ENCODE data around the gene TESK1.
"Not testable (repeated sequence)": the region's sequence is repeated elsewhere in the genome, so short reads cannot be mapped to it uniquely, and the experiment has no call there.

Gene TESK1

GRCh38 chr9:35606726-35607125 is 1.7 kb downstream of the TESK1 start:
- Histone ChIP-seq H3K27me3 (replicated peaks in 2 of 5; ENCODE audit: control insufficient read depth in 4 of 5, insufficient read depth in 5 of 5, low read length in 4 of 5) (no peaks in the 10 kb centered on the region), H3K4me1 (ENCODE audit: control extremely low read depth in 1 of 4, control insufficient read depth in 4 of 4, insufficient read depth in 4 of 4, low read length in 3 of 4) (peaks cover 5 to 27% (median 26%) of the 10 kb centered on the region in 4 experiments), H3K27ac (ENCODE audit: insufficient read depth in 1 of 2, low read depth in 1 of 2, low read length in 2 of 2, poor library complexity in 1 of 2, severe bottlenecking in 2 of 2) (no peak overlapping the region), H3K36me3 (ENCODE audit: control insufficient read depth in 4 of 4, insufficient read depth in 4 of 4, low read length in 3 of 4) (peaks cover 0 to 31% (median 24%) of the 10 kb centered on the region in 4 experiments), H3K4me3 (ENCODE audit: control insufficient read depth in 1 of 7, extremely low read depth in 1 of 7, insufficient read depth in 4 of 7, low read depth in 2 of 7, low read length in 6 of 7) (peak overlapping the region in 2 of 7 experiments; percentile 1 to 17), H3K9me3 (ENCODE audit: control extremely low read depth in 1 of 5, control insufficient read depth in 4 of 5, insufficient read depth in 2 of 5, low read depth in 1 of 5, low read length in 4 of 5) (no peaks in the 10 kb centered on the region)
- WGBS (ENCODE audit: insufficient coverage): 97% methylated on average over 6 of the region's 7 CpGs
- POLR2A ChIA-PET: no interaction called here
- no peak for DNase-seq
- CTCF ChIA-PET: interaction anchor here (2.2 kb wide), 1 partner anchor 10 kb away, joined by 6 read pairs; no protein-coding TSS in a partner anchor

GRCh38 chr9:35608221-35608620 is 3.2 kb downstream of the TESK1 start:
- no peak overlapping the region for H3K27ac ChIP-seq (ENCODE audit: insufficient read depth in 1 of 2, low read depth in 1 of 2, low read length in 2 of 2, poor library complexity in 1 of 2, severe bottlenecking in 2 of 2)
- 100% methylated on average over 5 of the region's 7 CpGs for WGBS (ENCODE audit: insufficient coverage)
- no peak overlapping the region for H3K4me3 ChIP-seq (ENCODE audit: control insufficient read depth in 1 of 7, extremely low read depth in 1 of 7, insufficient read depth in 4 of 7, low read depth in 2 of 7, low read length in 6 of 7)
- H3K36me3 ChIP-seq (ENCODE audit: control insufficient read depth in 4 of 4, insufficient read depth in 4 of 4, low read length in 3 of 4): peaks cover 0 to 31% (median 24%) of the 10 kb centered on the region in 4 experiments
- H3K27me3 ChIP-seq (replicated peaks in 2 of 5; ENCODE audit: control insufficient read depth in 4 of 5, insufficient read depth in 5 of 5, low read length in 4 of 5): no peaks in the 10 kb centered on the region
- no peaks in the 10 kb centered on the region for H3K9me3 ChIP-seq (ENCODE audit: control extremely low read depth in 1 of 5, control insufficient read depth in 4 of 5, insufficient read depth in 2 of 5, low read depth in 1 of 5, low read length in 4 of 5)
- ChIA-PET POLR2A (interaction anchor here (0.6 kb wide), 1 partner anchor 174 kb away, joined by 3 read pairs; no protein-coding TSS in a partner anchor), CTCF (interaction anchor here (0.6 to 11.4 kb wide), 8 partner anchors 8 to 697 kb away, joined by 3 to 105 read pairs (median 5); partner anchors contain the start of genes ARHGEF39, CCDC107, RMRP and SIT1)
- no peak for DNase-seq
- H3K4me1 ChIP-seq (ENCODE audit: control extremely low read depth in 1 of 4, control insufficient read depth in 4 of 4, insufficient read depth in 4 of 4, low read length in 3 of 4): peaks cover 5 to 26% (median 25%) of the 10 kb centered on the region in 4 experiments

DNA sequence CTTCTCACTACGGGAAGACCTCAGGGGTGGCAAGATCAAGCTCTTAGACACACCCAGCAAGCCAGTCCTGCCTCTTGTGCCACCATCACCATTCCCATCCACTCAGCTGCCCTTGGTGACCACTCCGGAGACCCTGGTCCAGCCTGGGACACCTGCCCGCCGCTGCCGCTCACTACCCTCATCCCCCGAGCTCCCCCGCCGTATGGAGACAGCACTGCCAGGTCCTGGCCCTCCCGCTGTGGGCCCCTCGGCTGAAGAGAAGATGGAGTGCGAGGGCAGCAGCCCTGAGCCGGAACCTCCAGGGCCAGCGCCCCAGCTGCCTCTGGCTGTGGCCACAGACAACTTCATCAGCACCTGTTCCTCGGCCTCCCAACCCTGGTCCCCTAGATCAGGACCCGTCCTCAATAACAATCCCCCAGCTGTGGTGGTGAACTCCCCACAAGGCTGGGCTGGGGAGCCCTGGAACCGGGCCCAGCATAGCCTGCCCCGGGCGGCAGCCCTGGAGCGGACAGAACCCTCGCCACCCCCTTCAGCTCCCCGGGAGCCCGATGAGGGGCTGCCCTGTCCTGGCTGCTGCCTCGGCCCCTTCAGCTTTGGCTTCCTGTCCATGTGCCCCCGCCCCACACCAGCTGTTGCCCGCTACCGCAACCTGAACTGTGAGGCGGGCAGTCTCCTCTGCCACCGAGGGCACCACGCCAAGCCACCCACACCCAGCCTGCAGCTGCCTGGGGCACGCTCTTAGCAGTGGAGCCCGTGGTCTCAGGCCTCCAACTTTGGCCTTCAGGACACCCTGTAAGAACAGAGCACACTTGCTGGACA is 4.1 kb downstream of the TESK1 start:
- no peak for DNase-seq
- Histone ChIP-seq H3K27me3 (replicated peaks in 2 of 5; ENCODE audit: control insufficient read depth in 4 of 5, insufficient read depth in 5 of 5, low read length in 4 of 5) (no peaks in the 10 kb centered on the region), H3K27ac (ENCODE audit: insufficient read depth in 1 of 2, low read depth in 1 of 2, low read length in 2 of 2, poor library complexity in 1 of 2, severe bottlenecking in 2 of 2) (no peak overlapping the region), H3K9me3 (ENCODE audit: control extremely low read depth in 1 of 5, control insufficient read depth in 4 of 5, insufficient read depth in 2 of 5, low read depth in 1 of 5, low read length in 4 of 5) (no peaks in the 10 kb centered on the region), H3K4me1 (ENCODE audit: control extremely low read depth in 1 of 4, control insufficient read depth in 4 of 4, insufficient read depth in 4 of 4, low read length in 3 of 4) (peaks cover 0 to 21% (median 20%) of the 10 kb centered on the region in 4 experiments), H3K4me3 (ENCODE audit: control insufficient read depth in 1 of 7, extremely low read depth in 1 of 7, insufficient read depth in 4 of 7, low read depth in 2 of 7, low read length in 6 of 7) (no peak overlapping the region), H3K36me3 (ENCODE audit: control insufficient read depth in 4 of 4, insufficient read depth in 4 of 4, low read length in 3 of 4) (peaks cover 0 to 31% (median 24%) of the 10 kb centered on the region in 4 experiments)
- 96% methylated on average over 27 of the region's 31 CpGs for WGBS (ENCODE audit: insufficient coverage)
- ChIA-PET CTCF (interaction anchor here (1.4 to 11.4 kb wide), 7 partner anchors 8 to 87 kb away, joined by 3 to 105 read pairs (median 7); partner anchors contain the start of genes ARHGEF39, CCDC107, RMRP and SIT1), POLR2A (no interaction called here)

GRCh38 chr9:35609820-35610163 is 4.7 kb downstream of the TESK1 start:
- peaks cover 0 to 31% (median 24%) of the 10 kb centered on the region in 4 experiments for H3K36me3 ChIP-seq (ENCODE audit: control insufficient read depth in 4 of 4, insufficient read depth in 4 of 4, low read length in 3 of 4)
- no peak overlapping the region for H3K27ac ChIP-seq (ENCODE audit: insufficient read depth in 1 of 2, low read depth in 1 of 2, low read length in 2 of 2, poor library complexity in 1 of 2, severe bottlenecking in 2 of 2)
- no peak for DNase-seq
- peaks cover 0 to 16% (median 14%) of the 10 kb centered on the region in 4 experiments for H3K4me1 ChIP-seq (ENCODE audit: control extremely low read depth in 1 of 4, control insufficient read depth in 4 of 4, insufficient read depth in 4 of 4, low read length in 3 of 4)
- CTCF ChIA-PET: interaction anchor here (1.7 to 11.4 kb wide), 4 partner anchors 11 to 50 kb away, joined by 7 to 105 read pairs (median 52); partner anchors contain the start of genes ARHGEF39, CCDC107, RMRP and SIT1
- no peaks in the 10 kb centered on the region for H3K9me3 ChIP-seq (ENCODE audit: control extremely low read depth in 1 of 5, control insufficient read depth in 4 of 5, insufficient read depth in 2 of 5, low read depth in 1 of 5, low read length in 4 of 5)
- no peak overlapping the region for H3K4me3 ChIP-seq (ENCODE audit: control insufficient read depth in 1 of 7, extremely low read depth in 1 of 7, insufficient read depth in 4 of 7, low read depth in 2 of 7, low read length in 6 of 7)
- WGBS (ENCODE audit: insufficient coverage): over 99% methylated on average over 13 of the region's 13 CpGs
- no peaks in the 10 kb centered on the region for H3K27me3 ChIP-seq (replicated peaks in 2 of 5; ENCODE audit: control insufficient read depth in 4 of 5, insufficient read depth in 5 of 5, low read length in 4 of 5)
- POLR2A ChIA-PET: no interaction called here

DNA sequence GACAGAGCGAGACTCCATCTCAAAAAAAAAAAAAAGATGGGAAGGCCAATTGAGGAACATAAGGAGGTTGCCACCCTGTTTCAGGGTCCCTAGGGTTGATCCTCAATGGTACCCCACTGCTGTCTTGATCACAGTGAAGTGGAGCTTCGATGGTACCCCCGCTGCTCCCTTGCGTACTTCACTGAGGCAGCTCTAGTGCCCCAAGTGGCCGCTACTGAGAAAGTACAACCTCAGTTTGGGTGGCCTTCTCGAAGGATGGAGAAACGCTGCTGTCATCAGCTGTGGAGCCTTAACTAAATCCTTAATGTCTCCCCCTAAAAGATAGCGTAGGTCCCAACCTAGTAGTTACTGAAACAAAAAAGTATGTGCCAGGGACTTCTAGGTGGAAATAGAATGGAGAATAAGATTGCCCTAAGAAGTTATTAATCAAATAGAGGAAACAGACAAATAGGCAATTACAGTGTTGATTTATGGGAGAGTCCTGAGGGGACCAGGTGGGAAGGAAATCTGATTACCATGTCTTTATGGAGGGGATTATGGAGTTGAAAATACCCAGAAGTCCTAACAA is 6.3 kb downstream of the TESK1 start:
- peak; percentile 58 to 76 (median 75) for DNase-seq
- no peaks in the 10 kb centered on the region for H3K27me3 ChIP-seq (replicated peaks in 2 of 5; ENCODE audit: control insufficient read depth in 4 of 5, insufficient read depth in 5 of 5, low read length in 4 of 5)
- ChIA-PET POLR2A (interaction anchor here (0.7 kb wide), 1 partner anchor 59 kb away, joined by 4 read pairs; no protein-coding TSS in a partner anchor), CTCF (interaction anchor here (0.7 to 11.4 kb wide), 13 partner anchors 9 to 117 kb away, joined by 3 to 105 read pairs (median 5); partner anchors contain the start of genes ARHGEF39, CCDC107, RMRP and SIT1)
- no peaks in the 10 kb centered on the region for H3K9me3 ChIP-seq (ENCODE audit: control extremely low read depth in 1 of 5, control insufficient read depth in 4 of 5, insufficient read depth in 2 of 5, low read depth in 1 of 5, low read length in 4 of 5)
- peaks cover 0 to 31% (median 24%) of the 10 kb centered on the region in 4 experiments for H3K36me3 ChIP-seq (ENCODE audit: control insufficient read depth in 4 of 4, insufficient read depth in 4 of 4, low read length in 3 of 4)
- no peak overlapping the region for H3K27ac ChIP-seq (ENCODE audit: insufficient read depth in 1 of 2, low read depth in 1 of 2, low read length in 2 of 2, poor library complexity in 1 of 2, severe bottlenecking in 2 of 2)
- H3K4me1 ChIP-seq (ENCODE audit: control extremely low read depth in 1 of 4, control insufficient read depth in 4 of 4, insufficient read depth in 4 of 4, low read length in 3 of 4): peaks cover 0 to 7% (median 6%) of the 10 kb centered on the region in 4 experiments
- H3K4me3 ChIP-seq (ENCODE audit: control insufficient read depth in 1 of 7, extremely low read depth in 1 of 7, insufficient read depth in 4 of 7, low read depth in 2 of 7, low read length in 6 of 7): no peak overlapping the region
- WGBS (ENCODE audit: insufficient coverage): 26% methylated on average over 7 of the region's 8 CpGs

GRCh38 chr9:35612066-35612465 is 7.0 kb downstream of the TESK1 start:
- peaks cover 0 to 30% (median 24%) of the 10 kb centered on the region in 4 experiments for H3K36me3 ChIP-seq (ENCODE audit: control insufficient read depth in 4 of 4, insufficient read depth in 4 of 4, low read length in 3 of 4)
- WGBS (ENCODE audit: insufficient coverage): 100% methylated on average over 4 of the region's 4 CpGs
- H3K27me3 ChIP-seq (replicated peaks in 2 of 5; ENCODE audit: control insufficient read depth in 4 of 5, insufficient read depth in 5 of 5, low read length in 4 of 5); H3K9me3 ChIP-seq (ENCODE audit: control extremely low read depth in 1 of 5, control insufficient read depth in 4 of 5, insufficient read depth in 2 of 5, low read depth in 1 of 5, low read length in 4 of 5); H3K27ac ChIP-seq (ENCODE audit: insufficient read depth in 1 of 2, low read depth in 1 of 2, low read length in 2 of 2, poor library complexity in 1 of 2, severe bottlenecking in 2 of 2); POLR2A ChIA-PET; H3K4me3 ChIP-seq (ENCODE audit: control insufficient read depth in 1 of 7, extremely low read depth in 1 of 7, insufficient read depth in 4 of 7, low read depth in 2 of 7, low read length in 6 of 7); DNase-seq; H3K4me1 ChIP-seq (ENCODE audit: control extremely low read depth in 1 of 4, control insufficient read depth in 4 of 4, insufficient read depth in 4 of 4, low read length in 3 of 4): not testable (repeated sequence)
- CTCF ChIA-PET: interaction anchor here (0.8 to 11.4 kb wide), 12 partner anchors 8 to 116 kb away, joined by 3 to 105 read pairs (median 4); partner anchors contain the start of genes ARHGEF39, CCDC107, RMRP and SIT1
